H9 (cell line): ENCODE data around the gene THSD7B. TPM values are rescaled to one million over a fixed set of nuclear protein-coding genes. Genes with fewer than 3 reads are reported as not detected.

Experiments
- DNase-seq: peaks from one replicate; pipeline ENCODE4 v3.0.0-alpha.2; 2017
- H2AFZ ChIP-seq: one replicate; pipeline ENCODE4 v1.6.1; 2013; ENCODE audit warnings: mild to moderate bottlenecking, low read length, control low read depth, moderate library complexity
- H2AK5ac ChIP-seq: 2 replicates; pipeline ENCODE4 v1.6.1; 2013; ENCODE audit warnings: low read length, control low read depth, mixed read lengths; ENCODE audit not compliant: insufficient read length
- H2BK120ac ChIP-seq: one replicate; pipeline ENCODE4 v1.6.1; 2013; ENCODE audit warnings: low read depth, mild to moderate bottlenecking, low read length, control low read depth, inconsistent platforms; ENCODE audit not compliant: poor library complexity, severe bottlenecking
- H2BK12ac ChIP-seq: 2 replicates; pipeline ENCODE4 v1.6.1; 2013; ENCODE audit warnings: low read length, control low read depth, mixed read lengths, low read depth; ENCODE audit not compliant: insufficient read length
- H2BK15ac ChIP-seq: 2 replicates; pipeline ENCODE4 v1.6.1; 2013; ENCODE audit warnings: low read depth, low read length, control low read depth
- H2BK20ac ChIP-seq: one replicate; pipeline ENCODE4 v1.6.1; 2013; ENCODE audit warnings: low read depth, mild to moderate bottlenecking, low read length, control low read depth, inconsistent platforms; ENCODE audit not compliant: poor library complexity, severe bottlenecking
- H2BK5ac ChIP-seq: 2 replicates; pipeline ENCODE4 v1.6.1; 2013; ENCODE audit warnings: low read length, control low read depth, mixed read lengths; ENCODE audit not compliant: insufficient read length
- H3K14ac ChIP-seq: 2 replicates; pipeline ENCODE4 v1.6.1; 2013; ENCODE audit warnings: low read length, control low read depth; ENCODE audit not compliant: insufficient read depth
- H3K18ac ChIP-seq: 2 replicates; pipeline ENCODE4 v1.6.1; 2013; ENCODE audit warnings: low read depth, mild to moderate bottlenecking, mixed read lengths, low read length, control low read depth; ENCODE audit not compliant: insufficient read length
- H3K23ac ChIP-seq: 2 replicates; pipeline ENCODE4 v1.6.1; 2013; ENCODE audit warnings: low read length, control low read depth, mixed read lengths, low read depth; ENCODE audit not compliant: insufficient read length
- H3K23me2 ChIP-seq: 2 replicates; pipeline ENCODE4 v1.6.1; 2013; ENCODE audit warnings: low read depth, mild to moderate bottlenecking, mixed read lengths, low read length, control low read depth; ENCODE audit not compliant: insufficient read length, poor library complexity, severe bottlenecking
- H3K27ac ChIP-seq: 2 replicates; pipeline ENCODE4 v1.5.1; 2013; ENCODE audit warnings: low read length, control low read depth, mixed read lengths, low read depth; ENCODE audit not compliant: insufficient read length
- H3K27me3 ChIP-seq: 2 replicates; pipeline ENCODE4 v1.6.1; 2013; ENCODE audit warnings: low read length, control low read depth, inconsistent platforms; ENCODE audit not compliant: insufficient read depth
- H3K4ac ChIP-seq: 2 replicates; pipeline ENCODE4 v1.6.1; 2013; ENCODE audit warnings: low read depth, mild to moderate bottlenecking, control low read depth, inconsistent platforms, low read length, moderate library complexity
- H3K4me1 ChIP-seq: 2 replicates; pipeline ENCODE4 v1.6.1; 2013; ENCODE audit warnings: low read length, control low read depth, inconsistent platforms; ENCODE audit not compliant: insufficient read depth
- H3K4me2 ChIP-seq: 2 replicates; pipeline ENCODE4 v1.6.1; 2013; ENCODE audit warnings: low read length, control low read depth, mixed read lengths; ENCODE audit not compliant: insufficient read length, insufficient read depth
- H3K56ac ChIP-seq: 2 replicates; pipeline ENCODE4 v1.6.1; 2013; ENCODE audit warnings: low read depth, mild to moderate bottlenecking, mixed read lengths, low read length, control low read depth; ENCODE audit not compliant: insufficient read length
- H3K79me1 ChIP-seq: 2 replicates; pipeline ENCODE4 v1.6.1; 2013; ENCODE audit warnings: low read depth, mild to moderate bottlenecking, moderate library complexity, low read length, control low read depth, inconsistent platforms; ENCODE audit not compliant: insufficient read depth, poor library complexity, severe bottlenecking
- H3K79me2 ChIP-seq: 2 replicates; pipeline ENCODE4 v1.6.1; 2013; ENCODE audit warnings: low read length, control low read depth, inconsistent platforms; ENCODE audit not compliant: insufficient read depth
- H3K9ac ChIP-seq: 2 replicates; pipeline ENCODE4 v1.6.1; 2013; ENCODE audit warnings: low read length, control low read depth, mixed read lengths; ENCODE audit not compliant: insufficient read length; ENCODE audit errors: extremely low read depth
- H3K9me3 ChIP-seq: one replicate; pipeline ENCODE4 v1.6.1; 2013; ENCODE audit warnings: low read depth, low read length, inconsistent platforms; ENCODE audit not compliant: control insufficient read depth
- H3T11ph ChIP-seq: one replicate; pipeline ENCODE4 v1.6.1; 2013; ENCODE audit warnings: mild to moderate bottlenecking, low read length, control low read depth, inconsistent platforms
- H4K20me1 ChIP-seq: one replicate; pipeline ENCODE4 v1.6.1; 2013; ENCODE audit not compliant: control insufficient read depth, insufficient read length, insufficient read depth
- H4K5ac ChIP-seq: 2 replicates; pipeline ENCODE4 v1.6.1; 2013; ENCODE audit warnings: low read depth, mild to moderate bottlenecking, mixed read lengths, low read length, control low read depth; ENCODE audit not compliant: insufficient read length
- H4K8ac ChIP-seq: replicated peaks from 2 replicates; pipeline ENCODE4 v1.6.1; 2013; ENCODE audit warnings: low read length, control low read depth, mixed read lengths, low read depth; ENCODE audit not compliant: insufficient read length
- H4K91ac ChIP-seq: 2 replicates; pipeline ENCODE4 v1.6.1; 2013; ENCODE audit warnings: low read depth, mild to moderate bottlenecking, moderate library complexity, mixed read lengths, low read length, control low read depth; ENCODE audit not compliant: insufficient read length
- H3K27ac Mint-ChIP-seq, 3 experiments: 2 replicates in 2 of 3; 3 replicates in 1 of 3; pipeline ENCODE4 v1.8.0; 2020 to 2021; ENCODE audit warnings: mixed read lengths in 3 of 3, mild to moderate bottlenecking in 1 of 3, moderate library complexity in 1 of 3
- H3K27me3 Mint-ChIP-seq: 2 replicates; pipeline ENCODE4 v1.8.0; 2021; ENCODE audit warnings: low read depth, mild to moderate bottlenecking, moderate library complexity, mixed read lengths
- H3K36me3 Mint-ChIP-seq, 3 experiments: 2 replicates in 2 of 3; 3 replicates in 1 of 3; pipeline ENCODE4 v1.8.0; 2020 to 2021; ENCODE audit warnings: low read depth in 3 of 3, mixed read lengths in 3 of 3; ENCODE audit not compliant: insufficient read depth in 1 of 3
- H3K4me1 Mint-ChIP-seq, 2 experiments: 2 replicates each; pipeline ENCODE4 v1.8.0; 2020; ENCODE audit warnings: mixed read lengths in 2 of 2
- H3K4me3 Mint-ChIP-seq, 2 experiments: 2 replicates in 1 of 2; 3 replicates in 1 of 2; pipeline ENCODE4 v1.8.0; 2020 to 2021; ENCODE audit warnings: mild to moderate bottlenecking in 2 of 2, mixed read lengths in 2 of 2, moderate library complexity in 1 of 2
- H3K9me3 Mint-ChIP-seq, 2 experiments: 2 replicates in 1 of 2; 3 replicates in 1 of 2; pipeline ENCODE4 v1.8.0; 2020; ENCODE audit warnings: mild to moderate bottlenecking in 2 of 2, mixed read lengths in 2 of 2, moderate library complexity in 1 of 2
- CTCF ChIP-seq: fragments of 200-600 bp; sonication (generic); conservative IDR thresholded peaks from 3 replicates; pipeline ENCODE4 v1.8.0; 2021; ENCODE audit warnings: antibody characterized with exemption, mild to moderate bottlenecking
- total RNA-seq: library from RNA; stranded (reverse); gene quantifications from 2 replicates; pipeline ENCODE4 v1.2.1, GENCODE V29; 2021

Gene THSD7B
- total RNA-seq, 1 experiment from 2014 or later = 0.85 TPM

DNA sequence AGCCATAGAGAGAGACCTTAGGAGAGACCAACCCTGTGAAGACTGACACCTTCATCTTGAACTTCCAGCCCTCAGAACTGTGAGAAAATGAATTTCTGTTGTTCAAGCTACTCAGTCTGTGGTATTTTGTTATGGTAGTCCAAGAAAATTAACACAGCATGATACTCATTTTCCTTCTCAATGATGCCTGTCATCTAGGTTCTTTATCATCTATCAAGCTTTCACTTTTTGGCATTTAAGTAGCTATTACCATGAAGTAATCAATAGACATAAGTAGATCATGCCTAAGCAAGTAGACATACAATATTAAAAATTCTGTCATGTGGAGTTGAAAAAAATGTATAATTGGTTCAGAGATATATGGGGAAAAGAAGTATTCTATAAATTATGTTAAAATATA lies 444.7 kb downstream of the THSD7B start:
- Histone ChIP-seq H3K27me3 (no peaks in the 10 kb centered on the region), H3K9me3 (no peaks in the 10 kb centered on the region), H4K20me1 (no peaks in the 10 kb centered on the region), H3T11ph (no peak overlapping the region), H3K23ac (no peak overlapping the region), H2BK12ac (no peak overlapping the region), H3K9ac (no peak overlapping the region), H2BK5ac (no peak overlapping the region), H3K27ac (no peak overlapping the region), H2BK120ac (no peak overlapping the region), H3K79me2 (no peaks in the 10 kb centered on the region), H2BK20ac (no peak overlapping the region), H3K4me1 (peaks cover 10% of the 10 kb centered on the region), H3K4me2 (no peak overlapping the region), H2AK5ac (no peak overlapping the region), H3K14ac (no peak overlapping the region), H4K91ac (no peak overlapping the region), H3K23me2 (no peaks in the 10 kb centered on the region), H3K56ac (no peak overlapping the region), H2BK15ac (no peak overlapping the region), H3K79me1 (no peaks in the 10 kb centered on the region), H3K4ac (no peak overlapping the region), H2AFZ (no peak overlapping the region), H4K5ac (no peak overlapping the region), H3K18ac (no peak overlapping the region), H4K8ac (no peak overlapping the region)
- H3K9me3 Mint-ChIP-seq = no peaks in the 10 kb centered on the region
- DNase-seq = no peak
- no peak overlapping the region for H3K27ac Mint-ChIP-seq
- H3K4me3 Mint-ChIP-seq = no peak overlapping the region
- no peak for TF ChIP-seq CTCF
- no peaks in the 10 kb centered on the region for H3K27me3 Mint-ChIP-seq
- peaks cover 33 to 40% of the 10 kb centered on the region in 2 experiments for H3K4me1 Mint-ChIP-seq
- no peaks in the 10 kb centered on the region for H3K36me3 Mint-ChIP-seq
